Transverse colon (tissue), 4 donors: ENCODE data around the gene PARPBP. TPM values are rescaled to one million over a fixed set of nuclear protein-coding genes. Genes with fewer than 3 reads are reported as not detected.

ENCODE experiments used
- DNase-seq: peaks from one replicate; pipeline ENCODE4 v3.0.0-alpha.2; 2019
- H3K27ac ChIP-seq, 4 donors: fragments of 200-600 bp; sonication (generic); 2 replicates each; pipeline ENCODE4 v1.5.1; 2016 to 2018; ENCODE audit warnings: inconsistent platforms in 4 of 4
- H3K27me3 ChIP-seq: fragments of 200-600 bp; sonication (generic); 2 replicates; pipeline ENCODE4 v1.5.1; 2017; ENCODE audit warnings: inconsistent platforms
- H3K36me3 ChIP-seq, 4 donors: fragments of 200-600 bp; sonication (generic); 2 replicates each; pipeline ENCODE4 v1.5.1; 2017 to 2019; ENCODE audit warnings: inconsistent platforms in 4 of 4
- H3K4me1 ChIP-seq, 4 donors: fragments of 200-600 bp; sonication (generic); 2 replicates each; pipeline ENCODE4 v1.5.1; 2017 to 2020; ENCODE audit warnings: inconsistent platforms in 4 of 4
- H3K4me3 ChIP-seq, 4 donors: fragments of 200-600 bp; sonication (generic); 1 replicate in 1 of 4; 2 replicates in 3 of 4; pipeline versions ENCODE4 v1.5.1 to v1.6.1; 2017 to 2019; ENCODE audit warnings: inconsistent platforms in 4 of 4
- H3K9me3 ChIP-seq, 2 donors: fragments of 200-600 bp; sonication (generic); 2 replicates each; pipeline ENCODE4 v1.5.1; 2017 to 2019; ENCODE audit warnings: inconsistent platforms in 2 of 2
- CTCF ChIP-seq, 5 experiments: fragments of 200-600 bp in 3 of 5; fragments of 450-650 bp in 2 of 5; sonication (generic) in 3 of 5; IDR thresholded peaks; 1 replicate in 2 of 5; 2 replicates in 3 of 5; pipeline ENCODE4 v1.5.1; 2016 to 2017; ENCODE audit warnings: antibody characterized with exemption in 5 of 5, inconsistent platforms in 3 of 5, mild to moderate bottlenecking in 2 of 5, moderate library complexity in 1 of 5
- EP300 ChIP-seq: sonication (generic); formaldehyde crosslinking; IDR thresholded peaks from one replicate; pipeline ENCODE4 v1.6.1; 2017; ENCODE audit warnings: antibody characterized with exemption, low read depth
- POLR2A ChIP-seq: fragments of 450-650 bp; IDR thresholded peaks from one replicate; pipeline ENCODE4 v1.6.1; 2016; ENCODE audit warnings: antibody characterized with exemption, mild to moderate bottlenecking, moderate library complexity
- POLR2AphosphoS5 ChIP-seq, 3 donors: sonication (generic); formaldehyde crosslinking; IDR thresholded peaks; one replicate each; pipeline ENCODE4 v1.6.1; 2016; ENCODE audit warnings: antibody characterized with exemption in 3 of 3
- WGBS, 2 donors: methylation state at CpG; one replicate each; pipeline ENCODE4 v1.1.5; 2018; ENCODE audit warnings: low coverage in 1 of 2; 5-methylcytosine and 5-hydroxymethylcytosine counted together
- in situ Hi-C, 4 donors: fragments of 200-750 bp; cut with MboI; loops; one replicate each; pipeline versions ENCODE4 v1.15.0 to v1.15.1; 2017; ENCODE audit warnings: low sequenced_read_pairs in 3 of 4, low pct_ligation_motif_present in 1 of 4, low pct_unique_long_range_greater_than_20kb in 1 of 4
- intact Hi-C: fragments of 100-400 bp; cut with DNase I; formaldehyde crosslinking; loops from one replicate; pipeline ENCODE4 v1.15.1; 2023; ENCODE audit warnings: low total_unique reads
- total RNA-seq, 4 donors: library from RNA; depleted of rRNA; stranded (reverse); fragments of >200 nt; gene quantifications; one replicate each; pipeline ENCODE4 v1.1.0, GENCODE V29; 2016

PARPBP gene
- total RNA-seq, 4 donors from 2014 or later, result 1.2 to 4.1 (median 2.4) TPM

- H3K27ac ChIP-seq, result no peak overlapping the region
- intact Hi-C loops (no loop called here), in situ Hi-C loops (no loop called here)
- H3K4me1 ChIP-seq, result no peaks in the 10 kb centered on the region
- no peak for TF ChIP-seq POLR2A
- no peak for TF ChIP-seq POLR2AphosphoS5 (IDR thresholded peaks at IDR 0.05)
- TF ChIP-seq EP300, result no peak
- DNase-seq, result no peak
- H3K36me3 ChIP-seq, result no peaks in the 10 kb centered on the region
- 86 to 88% methylated on average over 4 of the region's 4 CpGs for WGBS, 2 donors
- no peaks in the 10 kb centered on the region for H3K27me3 ChIP-seq
- H3K4me3 ChIP-seq, result no peak overlapping the region
- no peaks in the 10 kb centered on the region for H3K9me3 ChIP-seq
These were observed 75.8 kb downstream of the PARPBP start for GRCh38 chr12:102195826-102196225.

- DNase-seq, result no peak
- no peaks in the 10 kb centered on the region for H3K4me1 ChIP-seq
- in situ Hi-C loops (no loop called here), intact Hi-C loops (no loop called here)
- WGBS, 2 donors, result 49 to 74% methylated on average over 1 of the region's 1 CpG
- H3K27me3 ChIP-seq, result no peaks in the 10 kb centered on the region
- H3K4me3 ChIP-seq, result no peak within 1 kb of the TSS
- TF ChIP-seq EP300 (no peak), POLR2AphosphoS5 (IDR thresholded peaks at IDR 0.05) (no peak), CTCF (IDR thresholded peaks at IDR 0.05) (no peak)
- H3K27ac ChIP-seq, result no peak within 1 kb of the TSS
- no peaks in the 10 kb centered on the region for H3K36me3 ChIP-seq
- no peaks in the 10 kb centered on the region for H3K9me3 ChIP-seq
These were observed 77.8 kb downstream of the PARPBP start, which contains the start of gene PMCH for GRCh38 chr12:102197789-102198188. TSS of gene PMCH (minus strand) at chr12:102197833. CDS start at chr12:102197770, 63 bp downstream.

GRCh38 chr12:102201436-102202061 is 81.6 kb downstream of the PARPBP start:
- no peaks in the 10 kb centered on the region for H3K36me3 ChIP-seq
- no peak overlapping the region for H3K27ac ChIP-seq
- no peak for DNase-seq
- intact Hi-C loops (no loop called here), in situ Hi-C loops (no loop called here)
- WGBS, 2 donors, result 82 to 83% methylated on average over 3 of the region's 3 CpGs
- H3K27me3 ChIP-seq, result no peaks in the 10 kb centered on the region
- H3K4me1 ChIP-seq, result no peaks in the 10 kb centered on the region
- TF ChIP-seq CTCF (IDR thresholded peaks at IDR 0.05), result no peak
- no peak for TF ChIP-seq EP300
- H3K4me3 ChIP-seq, result no peak overlapping the region
- H3K9me3 ChIP-seq, result no peaks in the 10 kb centered on the region

- Histone ChIP-seq H3K27ac (no peak overlapping the region), H3K36me3 (no peaks in the 10 kb centered on the region), H3K9me3 (no peaks in the 10 kb centered on the region), H3K4me1 (no peaks in the 10 kb centered on the region), H3K27me3 (no peaks in the 10 kb centered on the region), H3K4me3 (no peak overlapping the region)
- intact Hi-C loops, result no loop called here
- 80 to 81% methylated on average over 4 of the region's 4 CpGs for WGBS, 2 donors
- in situ Hi-C loops, result no loop called here
- DNase-seq, result no peak
- no peak for TF ChIP-seq POLR2AphosphoS5 (IDR thresholded peaks at IDR 0.05)
- no peak for TF ChIP-seq POLR2A
- no peak for TF ChIP-seq CTCF (IDR thresholded peaks at IDR 0.05)
- no peak for TF ChIP-seq EP300
These were observed 82.6 kb downstream of the PARPBP start for GRCh38 chr12:102202556-102202955.

- no peak overlapping the region for H3K4me3 ChIP-seq
- peaks cover 0 to 2% of the 10 kb centered on the region in 2 donors for H3K9me3 ChIP-seq
- no peak for TF ChIP-seq EP300
- TF ChIP-seq POLR2A, result no peak
- TF ChIP-seq CTCF (IDR thresholded peaks at IDR 0.05), result no peak
- no peak for TF ChIP-seq POLR2AphosphoS5 (IDR thresholded peaks at IDR 0.05)
- H3K27me3 ChIP-seq, result no peaks in the 10 kb centered on the region
- H3K4me1 ChIP-seq, result no peaks in the 10 kb centered on the region
- H3K27ac ChIP-seq, result no peak overlapping the region
- no peak for DNase-seq
- intact Hi-C loops, result no loop called here
- in situ Hi-C loops, result no loop called here
- H3K36me3 ChIP-seq, result no peaks in the 10 kb centered on the region
- 94 to 96% methylated on average over 2 of the region's 2 CpGs for WGBS, 2 donors
These were observed 84.0 kb downstream of the PARPBP start for GRCh38 chr12:102204025-102204424.
